Panc1 (cell line): ENCODE data around the gene CILP2. TPM values are rescaled to one million over a fixed set of nuclear protein-coding genes. Genes with fewer than 3 reads are reported as not detected.

Source experiments
- ATAC-seq: fragments of 200-7000 bp; cut with Tn5 transposase; 2 replicates; pipeline ENCODE4 v1.9.1; 2020; ENCODE audit warnings: mild to moderate bottlenecking, moderate library complexity
- BruUV-seq: library from RNA; stranded (reverse); fragments of 400-500 nt; replicated peaks from 2 replicates; lab custom pipeline; 2021; lab: Mats Ljungman, UMichigan
- CTCF ChIA-PET: fragments of 300-600 bp; sonication (Branson Sonifier 250); formaldehyde crosslinking; loops from one replicate; lab custom pipeline; 2022; ENCODE audit warnings: antibody characterized with exemption; lab: Charles Lee
- POLR2A ChIA-PET: fragments of 300-600 bp; sonication (Branson Sonifier 250); formaldehyde crosslinking; loops from one replicate; lab custom pipeline; 2022; ENCODE audit warnings: antibody characterized with exemption; lab: Charles Lee
- DNase-seq: peaks from one replicate; pipeline ENCODE4 v3.0.0-alpha.2; 2010; ENCODE audit warnings: low read depth, low spot score
- H3K27ac ChIP-seq: 2 replicates; pipeline ENCODE4 v1.5.1; 2011; ENCODE audit warnings: mild to moderate bottlenecking, low read length, inconsistent platforms
- H3K27me3 ChIP-seq: fragments of 200-500 bp; sonication (Bioruptor generic); 2 replicates; pipeline ENCODE4 v1.6.0; 2014; ENCODE audit warnings: low read length, inconsistent platforms; ENCODE audit not compliant: control insufficient read depth, insufficient read depth
- H3K36me3 ChIP-seq: fragments of 200-500 bp; sonication (Bioruptor generic); 2 replicates; pipeline ENCODE4 v1.5.1; 2014; ENCODE audit warnings: inconsistent platforms, mild to moderate bottlenecking, low read length, moderate library complexity; ENCODE audit not compliant: control insufficient read depth, insufficient read depth
- H3K4me1 ChIP-seq: 2 replicates; pipeline ENCODE4 v1.5.1; 2011; ENCODE audit warnings: inconsistent platforms, mild to moderate bottlenecking, low read length, moderate library complexity; ENCODE audit not compliant: control insufficient read depth, insufficient read depth
- H3K4me3 ChIP-seq, 2 experiments: 2 replicates each; pipeline ENCODE4 v1.5.1; 2011 to 2012; ENCODE audit warnings: low read depth in 2 of 2, low read length in 2 of 2, mild to moderate bottlenecking in 2 of 2, inconsistent platforms in 1 of 2, moderate library complexity in 1 of 2
- H3K9me3 ChIP-seq: fragments of 200-500 bp; sonication (Bioruptor generic); 2 replicates; pipeline ENCODE4 v1.5.1; 2014; ENCODE audit warnings: low read depth, mild to moderate bottlenecking, inconsistent platforms, low read length, moderate library complexity; ENCODE audit not compliant: control insufficient read depth, insufficient read depth
- CTCF ChIP-seq: fragments of 450-650 bp; IDR thresholded peaks from 2 replicates; pipeline ENCODE4 v1.5.1; 2017; ENCODE audit warnings: mild to moderate bottlenecking
- POLR2AphosphoS5 ChIP-seq: IDR thresholded peaks from 2 replicates; pipeline ENCODE4 v1.6.1; 2012; ENCODE audit warnings: mild to moderate bottlenecking, low read depth, low read length, moderate library complexity
- REST ChIP-seq, 2 experiments: IDR thresholded peaks; 2 replicates each; pipeline ENCODE4 v1.6.1; 2011 to 2012; ENCODE audit warnings: low read depth in 2 of 2, control low read depth in 1 of 2, low read length in 1 of 2, mild to moderate bottlenecking in 1 of 2, moderate library complexity in 1 of 2; ENCODE audit not compliant: insufficient read depth in 1 of 2
- SIN3A ChIP-seq: IDR thresholded peaks from 2 replicates; pipeline ENCODE4 v1.6.1; 2012; ENCODE audit warnings: low read depth, mild to moderate bottlenecking, low read length, moderate library complexity, borderline replicate concordance; ENCODE audit not compliant: insufficient read depth
- TCF7L2 ChIP-seq: IDR thresholded peaks from 2 replicates; pipeline ENCODE4 v1.6.1; 2011; ENCODE audit warnings: mild to moderate bottlenecking, low read depth, low read length, inconsistent platforms
- in situ Hi-C: cut with HindIII; loops from 2 replicates; pipeline ENCODE4 v1.10.0; 2016; ENCODE audit warnings: low sequenced_read_pairs, low pct_unique_long_range_greater_than_20kb
- intact Hi-C: fragments of 100-400 bp; cut with micrococcal nuclease; formaldehyde crosslinking; loops from one replicate; pipeline ENCODE4 v1.10.0; 2022; ENCODE audit not compliant: unreplicated experiment
- total RNA-seq: library from RNA; stranded (reverse); gene quantifications from one replicate; pipeline ENCODE4 v1.2.1, GENCODE V29; 2021; ENCODE audit not compliant: unreplicated experiment

The CILP2 gene
- total RNA-seq, 1 experiment from 2014 or later: 0.46 TPM

- in situ Hi-C loops: no loop called here
Measured at GRCh38 chr19:19539698-19540063, 1.6 kb downstream of the CILP2 start.

GRCh38 chr19:19540064-19540714 is 2.1 kb downstream of the CILP2 start:
- ATAC-seq: no peak
- Histone ChIP-seq H3K27me3 (no peaks in the 10 kb centered on the region), H3K4me1 (no peaks in the 10 kb centered on the region), H3K36me3 (no peaks in the 10 kb centered on the region), H3K27ac (no peak overlapping the region), H3K4me3 (no peak overlapping the region), H3K9me3 (no peaks in the 10 kb centered on the region)
- in situ Hi-C loops: no loop called here
- intact Hi-C loops: no loop called here
- DNase-seq: no peak
- ChIA-PET CTCF (no interaction called here), POLR2A (no interaction called here)
- BruUV-seq: no TSS peak
- no peak for TF ChIP-seq POLR2AphosphoS5
- no peak for TF ChIP-seq SIN3A
- no peak for TF ChIP-seq TCF7L2
- TF ChIP-seq CTCF: no peak
- no peak for TF ChIP-seq REST (IDR thresholded peaks at IDR 0.05; ENCODE audit: insufficient read depth in 1 of 2, low read depth in 2 of 2, low read length in 1 of 2)

More at GRCh38 chr19:19539698-19540063, 1.6 kb downstream of the CILP2 start:
- intact Hi-C loops: loop anchor here (10.0 kb wide), 1 partner anchor 105 kb away; the partner anchor contains the start of gene GMIP
- H3K27ac ChIP-seq: no peak overlapping the region
- no peaks in the 10 kb centered on the region for H3K36me3 ChIP-seq
- BruUV-seq: no TSS peak
- ChIA-PET POLR2A (no interaction called here), CTCF (no interaction called here)
- no peak overlapping the region for H3K4me3 ChIP-seq
- no peaks in the 10 kb centered on the region for H3K4me1 ChIP-seq
- no peak for DNase-seq
- no peaks in the 10 kb centered on the region for H3K27me3 ChIP-seq
- no peak for ATAC-seq
- no peaks in the 10 kb centered on the region for H3K9me3 ChIP-seq
- no peak for TF ChIP-seq SIN3A
- no peak for TF ChIP-seq TCF7L2
- no peak for TF ChIP-seq CTCF
- no peak for TF ChIP-seq POLR2AphosphoS5
- TF ChIP-seq REST (IDR thresholded peaks at IDR 0.05; ENCODE audit: insufficient read depth in 1 of 2, low read depth in 2 of 2, low read length in 1 of 2): no peak
